Neuronal stem cell (in vitro differentiated cells): ENCODE results near the gene PPARD.

Experiments
- DNase-seq: peaks from one replicate; pipeline ENCODE4 v3.0.0-alpha.2; 2013; ENCODE audit warnings: low spot score
- H2AFZ ChIP-seq: one replicate; pipeline ENCODE4 v1.6.1; 2013; ENCODE audit warnings: mild to moderate bottlenecking, low read length, inconsistent platforms
- H2AK5ac ChIP-seq: 2 replicates; pipeline ENCODE4 v1.6.1; 2013; ENCODE audit warnings: low read depth, mild to moderate bottlenecking, inconsistent platforms, low read length, moderate library complexity, mixed read lengths
- H2BK120ac ChIP-seq: 2 replicates; pipeline ENCODE4 v1.6.1; 2013; ENCODE audit warnings: low read depth, mild to moderate bottlenecking, inconsistent platforms, low read length, moderate library complexity, mixed read lengths
- H2BK12ac ChIP-seq: one replicate; pipeline ENCODE4 v1.6.1; 2013; ENCODE audit warnings: low read length, inconsistent platforms
- H2BK15ac ChIP-seq: 2 replicates; pipeline ENCODE4 v1.6.1; 2013; ENCODE audit warnings: mild to moderate bottlenecking, low read length, inconsistent platforms, mixed read lengths
- H2BK5ac ChIP-seq: one replicate; pipeline ENCODE4 v1.6.1; 2013; ENCODE audit warnings: inconsistent platforms, mild to moderate bottlenecking, low read length, moderate library complexity
- H3K14ac ChIP-seq: one replicate; pipeline ENCODE4 v1.6.1; 2013; ENCODE audit warnings: low read length, inconsistent platforms
- H3K18ac ChIP-seq: 2 replicates; pipeline ENCODE4 v1.6.1; 2013; ENCODE audit warnings: low read length, inconsistent platforms
- H3K23ac ChIP-seq: 2 replicates; pipeline ENCODE4 v1.6.1; 2013; ENCODE audit warnings: low read depth, mild to moderate bottlenecking, mixed read lengths, low read length, inconsistent platforms; ENCODE audit not compliant: poor library complexity
- H3K27ac ChIP-seq: replicated peaks from 3 replicates; pipeline ENCODE4 v1.5.1; 2013; ENCODE audit warnings: low read length, inconsistent platforms
- H3K27me3 ChIP-seq, 3 experiments: 2 replicates each; pipeline ENCODE4 v1.6.1; 2013; ENCODE audit warnings: low read length in 3 of 3, mild to moderate bottlenecking in 2 of 3, inconsistent platforms in 1 of 3, low read depth in 1 of 3, mixed read lengths in 1 of 3, moderate library complexity in 1 of 3; ENCODE audit not compliant: control insufficient read depth in 3 of 3, insufficient read depth in 3 of 3
- H3K36me3 ChIP-seq, 2 donors: replicated peaks in 1 of 2; 2 replicates each; pipeline ENCODE4 v1.6.1; 2013; ENCODE audit warnings: low read length in 2 of 2; ENCODE audit not compliant: control insufficient read depth in 2 of 2, insufficient read depth in 2 of 2
- H3K4ac ChIP-seq: 2 replicates; pipeline ENCODE4 v1.6.1; 2013; ENCODE audit warnings: inconsistent platforms, mild to moderate bottlenecking, low read length, moderate library complexity
- H3K4me1 ChIP-seq, 2 donors: 1 replicate in 1 of 2; 2 replicates in 1 of 2; pipeline ENCODE4 v1.6.1; 2013; ENCODE audit warnings: low read length in 2 of 2, low read depth in 1 of 2; ENCODE audit not compliant: control insufficient read depth in 2 of 2, insufficient read depth in 1 of 2
- H3K4me2 ChIP-seq: one replicate; pipeline ENCODE4 v1.6.1; 2013; ENCODE audit warnings: mild to moderate bottlenecking, low read length, inconsistent platforms; ENCODE audit not compliant: insufficient read depth, poor library complexity, severe bottlenecking
- H3K4me3 ChIP-seq, 2 donors: 2 replicates each; pipeline ENCODE4 v1.5.1; 2013; ENCODE audit warnings: low read length in 2 of 2, mild to moderate bottlenecking in 2 of 2, inconsistent platforms in 1 of 2, moderate library complexity in 1 of 2
- H3K79me1 ChIP-seq: one replicate; pipeline ENCODE4 v1.6.1; 2013; ENCODE audit warnings: low read depth, mild to moderate bottlenecking, inconsistent platforms, low read length, moderate library complexity
- H3K9ac ChIP-seq: one replicate; pipeline ENCODE4 v1.6.1; 2013; ENCODE audit warnings: mild to moderate bottlenecking, low read depth, low read length, inconsistent platforms; ENCODE audit not compliant: poor library complexity
- H3K9me3 ChIP-seq, 2 donors: replicated peaks in 1 of 2; 2 replicates each; pipeline versions ENCODE3 to v1.6.1; 2013; ENCODE audit warnings: low read length in 2 of 2, mild to moderate bottlenecking in 2 of 2, inconsistent platforms in 1 of 2, low read depth in 1 of 2, mixed read lengths in 1 of 2, moderate library complexity in 1 of 2; ENCODE audit not compliant: control insufficient read depth in 2 of 2, insufficient read depth in 1 of 2
- H4K8ac ChIP-seq: one replicate; pipeline ENCODE4 v1.6.1; 2013; ENCODE audit warnings: low read depth, mild to moderate bottlenecking, inconsistent platforms, low read length, moderate library complexity
- H4K91ac ChIP-seq: one replicate; pipeline ENCODE4 v1.6.1; 2013; ENCODE audit warnings: low read length, low read depth, mild to moderate bottlenecking, inconsistent platforms; ENCODE audit not compliant: poor library complexity
- WGBS, 2 donors: extraction: QIAGEN DNeasy Blood & Tissue Kit; methylation state at CpG; one replicate each; pipeline ENCODE4 v1.1.7; 2013; ENCODE audit warnings: missing lambda C conversion rate in 2 of 2, mixed read lengths in 1 of 2; ENCODE audit not compliant: insufficient read length in 2 of 2, insufficient replicate concordance in 1 of 2; ENCODE audit errors: extremely low coverage in 2 of 2; 5-methylcytosine and 5-hydroxymethylcytosine counted together

PPARD gene

GRCh38 chr6:35425284-35425683 lies 82.9 kb downstream of the PPARD start:
- Histone ChIP-seq H4K8ac (no peak overlapping the region), H3K4ac (no peak overlapping the region), H2BK12ac (no peak overlapping the region), H3K27ac (no peak overlapping the region), H3K9me3 (peaks cover 11 to 16% of the 10 kb centered on the region in 2 donors), H2BK5ac (no peak overlapping the region), H2BK120ac (no peak overlapping the region), H3K4me3 (no peak overlapping the region), H3K36me3 (peaks cover 14 to 36% of the 10 kb centered on the region in 2 donors), H3K14ac (no peak overlapping the region), H3K4me2 (no peak overlapping the region), H3K79me1 (no peaks in the 10 kb centered on the region), H3K23ac (no peak overlapping the region), H2AK5ac (no peak overlapping the region), H4K91ac (no peak overlapping the region), H3K4me1 (peaks cover 0 to 9% of the 10 kb centered on the region in 2 donors), H2AFZ (no peak overlapping the region), H2BK15ac (no peak overlapping the region), H3K27me3 (no peaks in the 10 kb centered on the region), H3K18ac (no peak overlapping the region), H3K9ac (no peak overlapping the region)
- DNase-seq = no peak
- no CpG with 5 or more reads among the region's 3 CpGs for WGBS, 2 donors

DNA sequence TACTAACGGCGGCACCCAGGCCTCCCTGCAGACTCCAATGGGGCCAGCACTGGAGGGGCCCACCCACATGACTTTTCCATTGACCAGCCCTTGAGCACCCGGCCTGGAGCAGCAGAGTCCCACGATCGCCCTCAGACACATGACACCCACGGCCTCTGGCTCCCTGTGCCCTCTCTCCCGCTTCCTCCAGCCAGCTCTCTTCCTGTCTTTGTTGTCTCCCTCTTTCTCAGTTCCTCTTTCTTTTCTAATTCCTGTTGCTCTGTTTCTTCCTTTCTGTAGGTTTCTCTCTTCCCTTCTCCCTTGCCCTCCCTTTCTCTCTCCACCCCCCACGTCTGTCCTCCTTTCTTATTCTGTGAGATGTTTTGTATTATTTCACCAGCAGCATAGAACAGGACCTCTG lies 83.7 kb downstream of the PPARD start:
- no CpG with 5 or more reads among the region's 8 CpGs for WGBS, 2 donors
- H3K27me3 ChIP-seq = no peaks in the 10 kb centered on the region
- H2BK12ac ChIP-seq = no peak overlapping the region
- no peak overlapping the region for H2BK15ac ChIP-seq
- no peak overlapping the region for H4K8ac ChIP-seq
- no peak overlapping the region for H3K4me3 ChIP-seq
- no peak overlapping the region for H3K9ac ChIP-seq
- DNase-seq = no peak
- H2AFZ ChIP-seq = no peak overlapping the region
- H3K9me3 ChIP-seq = peaks cover 11 to 17% of the 10 kb centered on the region in 2 donors
- H4K91ac ChIP-seq = no peak overlapping the region
- no peak overlapping the region for H3K4ac ChIP-seq
- peak overlapping the region; percentile 8 for H3K18ac ChIP-seq
- H3K4me2 ChIP-seq = no peak overlapping the region
- H2BK5ac ChIP-seq = peak overlapping the region; percentile 68
- H2BK120ac ChIP-seq = no peak overlapping the region
- peaks cover 14 to 35% of the 10 kb centered on the region in 2 donors for H3K36me3 ChIP-seq
- no peak overlapping the region for H3K14ac ChIP-seq
- H3K27ac ChIP-seq = no peak overlapping the region
- H3K79me1 ChIP-seq = no peaks in the 10 kb centered on the region
- no peak overlapping the region for H2AK5ac ChIP-seq
- H3K4me1 ChIP-seq = peaks cover 0 to 9% of the 10 kb centered on the region in 2 donors
- H3K23ac ChIP-seq = peak overlapping the region; percentile 23

DNA sequence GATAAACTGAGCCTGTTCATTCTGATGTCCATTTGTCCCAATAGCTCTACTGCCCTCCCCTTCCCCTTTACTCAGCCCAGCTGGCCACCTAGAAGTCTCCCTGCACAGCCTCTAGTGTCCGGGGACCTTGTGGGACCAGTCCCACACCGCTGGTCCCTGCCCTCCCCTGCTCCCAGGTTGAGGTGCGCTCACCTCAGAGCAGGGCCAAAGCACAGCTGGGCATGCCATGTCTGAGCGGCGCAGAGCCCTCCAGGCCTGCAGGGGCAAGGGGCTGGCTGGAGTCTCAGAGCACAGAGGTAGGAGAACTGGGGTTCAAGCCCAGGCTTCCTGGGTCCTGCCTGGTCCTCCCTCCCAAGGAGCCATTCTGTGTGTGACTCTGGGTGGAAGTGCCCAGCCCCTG lies 85.1 kb downstream of the PPARD start:
- no peak overlapping the region for H3K14ac ChIP-seq
- H3K4ac ChIP-seq = no peak overlapping the region
- no CpG with 5 or more reads among the region's 5 CpGs for WGBS, 2 donors
- H2AK5ac ChIP-seq = no peak overlapping the region
- H2AFZ ChIP-seq = no peak overlapping the region
- no peak overlapping the region for H3K4me3 ChIP-seq
- H2BK12ac ChIP-seq = no peak overlapping the region
- no peaks in the 10 kb centered on the region for H3K79me1 ChIP-seq
- no peaks in the 10 kb centered on the region for H3K27me3 ChIP-seq
- no peak overlapping the region for H3K9ac ChIP-seq
- H3K4me1 ChIP-seq = peaks cover 0 to 9% of the 10 kb centered on the region in 2 donors
- peaks cover 11 to 17% of the 10 kb centered on the region in 2 donors for H3K9me3 ChIP-seq
- no peak overlapping the region for H3K27ac ChIP-seq
- H4K8ac ChIP-seq = no peak overlapping the region
- no peak overlapping the region for H2BK120ac ChIP-seq
- H4K91ac ChIP-seq = no peak overlapping the region
- no peak overlapping the region for H3K18ac ChIP-seq
- H3K36me3 ChIP-seq = peaks cover 8 to 26% of the 10 kb centered on the region in 2 donors
- no peak for DNase-seq
- no peak overlapping the region for H2BK15ac ChIP-seq
- no peak overlapping the region for H3K4me2 ChIP-seq
- no peak overlapping the region for H2BK5ac ChIP-seq
- H3K23ac ChIP-seq = peak overlapping the region; percentile 16

GRCh38 chr6:35427851-35428321 lies 85.5 kb downstream of the PPARD start:
- H3K9ac ChIP-seq = no peak overlapping the region
- peak overlapping the region; percentile 32 for H3K23ac ChIP-seq
- H3K14ac ChIP-seq = no peak overlapping the region
- peaks cover 7 to 24% of the 10 kb centered on the region in 2 donors for H3K36me3 ChIP-seq
- no peak for DNase-seq
- no peak overlapping the region for H3K4ac ChIP-seq
- no peaks in the 10 kb centered on the region for H3K27me3 ChIP-seq
- peaks cover 0 to 9% of the 10 kb centered on the region in 2 donors for H3K4me1 ChIP-seq
- no peak overlapping the region for H3K4me3 ChIP-seq
- H2BK12ac ChIP-seq = no peak overlapping the region
- peak overlapping the region; percentile 20 for H2BK15ac ChIP-seq
- no peak overlapping the region for H2AFZ ChIP-seq
- peaks cover 11 to 17% of the 10 kb centered on the region in 2 donors for H3K9me3 ChIP-seq
- no peak overlapping the region for H3K27ac ChIP-seq
- WGBS, 2 donors = no CpG with 5 or more reads among the region's 9 CpGs
- no peak overlapping the region for H4K91ac ChIP-seq
- no peak overlapping the region for H3K4me2 ChIP-seq
- H3K18ac ChIP-seq = no peak overlapping the region
- no peak overlapping the region for H2BK5ac ChIP-seq
- no peaks in the 10 kb centered on the region for H3K79me1 ChIP-seq
- no peak overlapping the region for H4K8ac ChIP-seq
- H2AK5ac ChIP-seq = no peak overlapping the region
- H2BK120ac ChIP-seq = no peak overlapping the region
